GM12892 (cell line): ENCODE measurements around the gene CELA2A.
"Not testable (repeated sequence)": the region's sequence is repeated elsewhere in the genome, so short reads cannot be mapped to it uniquely, and the experiment has no call there.

Experiments
- DNase-seq: peaks from one replicate; pipeline ENCODE4 v3.0.0; 2011; ENCODE audit not compliant: insufficient read length
- FAIRE-seq: peaks from 2 replicates; lab custom pipeline; 2011; peaks lifted over from hg19 to GRCh38; lab: Jason Lieb, UNC
- POLR2A ChIP-seq: IDR thresholded peaks from 2 replicates; pipeline ENCODE4 v1.6.1; 2011; ENCODE audit warnings: low read depth, low read length, control low read depth
- POLR2AphosphoS5 ChIP-seq: IDR thresholded peaks from 2 replicates; pipeline ENCODE4 v1.6.1; 2011; ENCODE audit warnings: low read depth, low read length, control low read depth
- TAF1 ChIP-seq: IDR thresholded peaks from 2 replicates; pipeline ENCODE4 v1.6.1; 2011; ENCODE audit warnings: low read depth, mild to moderate bottlenecking, control low read depth, low read length, borderline replicate concordance

The CELA2A gene

GRCh38 chr1:15465674-15466073, 9.1 kb downstream of the CELA2A start:
- FAIRE-seq = no peak
- no peak for TF ChIP-seq POLR2AphosphoS5
- TF ChIP-seq POLR2A = no peak
- TF ChIP-seq TAF1 = no peak

GRCh38 chr1:15466955-15467625, 10.6 kb downstream of the CELA2A start:
- DNase-seq, FAIRE-seq: not testable (repeated sequence)

More at GRCh38 chr1:15465674-15466073, 9.1 kb downstream of the CELA2A start:
- no peak for DNase-seq

- no peak for TF ChIP-seq POLR2A
- no peak for TF ChIP-seq TAF1
- no peak for DNase-seq
- FAIRE-seq = no peak
These were observed 11.6 kb downstream of the CELA2A start for GRCh38 chr1:15468145-15468544.

- peak; percentile 70 for FAIRE-seq
- DNase-seq = no peak
- TF ChIP-seq POLR2AphosphoS5 (no peak), TAF1 (no peak), POLR2A (no peak)
These were observed 12.8 kb downstream of the CELA2A start for GRCh38 chr1:15469361-15469760.

GRCh38 chr1:15469821-15470448, 13.4 kb downstream of the CELA2A start:
- not testable (repeated sequence) for DNase-seq, FAIRE-seq

- not testable (repeated sequence) for FAIRE-seq, DNase-seq
These were observed 14.5 kb downstream of the CELA2A start for GRCh38 chr1:15471067-15471466.

- DNase-seq, FAIRE-seq: not testable (repeated sequence)
These were observed 15.2 kb downstream of the CELA2A start for GRCh38 chr1:15471723-15472122.

- no peak for DNase-seq
- FAIRE-seq = no peak
- TF ChIP-seq POLR2AphosphoS5 (no peak), POLR2A (no peak), TAF1 (no peak)
These were observed 16.1 kb downstream of the CELA2A start for GRCh38 chr1:15472587-15472986.

GRCh38 chr1:15475752-15476314, 19.3 kb downstream of the CELA2A start, which contains the start of gene CELA2B:
Gene CELA2B (plus strand): TSS chr1:15476104. CDS start chr1:15476126, 22 bp downstream.
- FAIRE-seq = no peak
- no peak for DNase-seq
- TF ChIP-seq POLR2AphosphoS5 = no peak
- TF ChIP-seq POLR2A = no peak
- TF ChIP-seq TAF1 = no peak

GRCh38 chr1:15476927-15477326, 20.4 kb downstream of the CELA2A start:
- FAIRE-seq = no peak
- TF ChIP-seq POLR2A = no peak
- no peak for DNase-seq

- DNase-seq = no peak
- no peak for FAIRE-seq
- TF ChIP-seq TAF1 (no peak), POLR2A (no peak), POLR2AphosphoS5 (no peak)
These were observed 21.2 kb downstream of the CELA2A start for GRCh38 chr1:15477646-15478212.

GRCh38 chr1:15479654-15480347, 23.3 kb downstream of the CELA2A start:
- DNase-seq (no peak), FAIRE-seq (no peak)
- no peak for TF ChIP-seq POLR2AphosphoS5

GRCh38 chr1:15482455-15482854, 25.9 kb downstream of the CELA2A start:
- DNase-seq, FAIRE-seq: not testable (repeated sequence)

GRCh38 chr1:15482983-15483543, 26.5 kb downstream of the CELA2A start:
- FAIRE-seq, DNase-seq: not testable (repeated sequence)
